ENCODE results near the gene JCAD. TPM values are rescaled to one million over a fixed set of nuclear protein-coding genes. Genes with fewer than 3 reads are reported as not detected.
"Not testable (repeated sequence)": the region's sequence is repeated elsewhere in the genome, so short reads cannot be mapped to it uniquely, and the experiment has no call there.

Gene JCAD
- 16.0 and 19.1 TPM in 2 replicates for total RNA-seq (2014; rRNA removed; shearing (Covaris generic))
- 2.8 and 3.4 TPM in 2 replicates for polyA plus RNA-seq (2014; cell fraction: nucleus; rRNA removed)

GRCh38 chr10:30059209-30060107 is at the start of gene JCAD:
Gene JCAD, minus strand, starts transcription at chr10:30059586. Its CDS starts 11,774 bp downstream, at chr10:30047812.
- peak; percentile 39 for DNase-seq (ENCODE audit: extremely low read depth, low read depth)

GRCh38 chr10:30106987-30107386 is 47.6 kb upstream of the JCAD start:
- DNase-seq (ENCODE audit: extremely low read depth, low read depth) = no peak

GRCh38 chr10:30103595-30104320 is 44.4 kb upstream of the JCAD start:
- DNase-seq (ENCODE audit: extremely low read depth, low read depth) = no peak

- not testable (repeated sequence) for DNase-seq (ENCODE audit: extremely low read depth, low read depth)
These were observed 40.3 kb upstream of the JCAD start for GRCh38 chr10:30099706-30100105.

- no peak for DNase-seq (ENCODE audit: extremely low read depth, low read depth)
These were observed 39.7 kb upstream of the JCAD start for GRCh38 chr10:30099101-30099500.

- no peak for DNase-seq (ENCODE audit: extremely low read depth, low read depth)
These were observed 39.2 kb upstream of the JCAD start for GRCh38 chr10:30098629-30099028.

GRCh38 chr10:30096564-30096963 is 37.2 kb upstream of the JCAD start:
- no peak for DNase-seq (ENCODE audit: extremely low read depth, low read depth)

- no peak for DNase-seq (ENCODE audit: extremely low read depth, low read depth)
These were observed 36.4 kb upstream of the JCAD start for GRCh38 chr10:30095631-30096422.

GRCh38 chr10:30094601-30095000 is 35.2 kb upstream of the JCAD start:
- no peak for DNase-seq (ENCODE audit: extremely low read depth, low read depth)

GRCh38 chr10:30093303-30093950 is 34.0 kb upstream of the JCAD start:
- DNase-seq (ENCODE audit: extremely low read depth, low read depth) = no peak

- DNase-seq (ENCODE audit: extremely low read depth, low read depth) = no peak
These were observed 32.9 kb upstream of the JCAD start for GRCh38 chr10:30092151-30092790.

- no peak for DNase-seq (ENCODE audit: extremely low read depth, low read depth)
These were observed 31.8 kb upstream of the JCAD start for GRCh38 chr10:30091136-30091535.

- no peak for DNase-seq (ENCODE audit: extremely low read depth, low read depth)
These were observed 28.8 kb upstream of the JCAD start for GRCh38 chr10:30088178-30088577.

GRCh38 chr10:30083934-30084333 is 24.5 kb upstream of the JCAD start:
- no peak for DNase-seq (ENCODE audit: extremely low read depth, low read depth)

GRCh38 chr10:30081182-30081581 is 21.8 kb upstream of the JCAD start:
- no peak for DNase-seq (ENCODE audit: extremely low read depth, low read depth)

GRCh38 chr10:30080161-30080560 is 20.8 kb upstream of the JCAD start:
- no peak for DNase-seq (ENCODE audit: extremely low read depth, low read depth)

GRCh38 chr10:30079408-30079807 is 20.0 kb upstream of the JCAD start:
- DNase-seq (ENCODE audit: extremely low read depth, low read depth) = no peak

- no peak for DNase-seq (ENCODE audit: extremely low read depth, low read depth)
These were observed 16.1 kb upstream of the JCAD start for GRCh38 chr10:30075481-30075880.

GRCh38 chr10:30074933-30075332 is 15.5 kb upstream of the JCAD start:
- DNase-seq (ENCODE audit: extremely low read depth, low read depth) = no peak

- no peak for DNase-seq (ENCODE audit: extremely low read depth, low read depth)
These were observed 14.7 kb upstream of the JCAD start for GRCh38 chr10:30074090-30074489.

Data from NCI-H460 (cell line).